Keratinocyte (primary cell): Measurements from ENCODE around the gene HIRA. TPM values are rescaled to one million over a fixed set of nuclear protein-coding genes. Genes with fewer than 3 reads are reported as not detected.

Experiments
- DNase-seq: peaks from one replicate; pipeline ENCODE4 v3.0.0-alpha.2; 2011; ENCODE audit warnings: low read depth, missing footprints, low spot score
- FAIRE-seq: peaks from 2 replicates; lab custom pipeline; 2011; peaks lifted over from hg19 to GRCh38; lab: Jason Lieb, UNC
- H2AFZ ChIP-seq: 2 replicates; pipeline ENCODE4 v1.6.0; 2012; ENCODE audit warnings: low read length, control low read depth, inconsistent platforms; ENCODE audit not compliant: control insufficient read depth
- H3K27ac ChIP-seq: 2 replicates; pipeline ENCODE4 v1.5.1; 2011; ENCODE audit warnings: low read length; ENCODE audit not compliant: control insufficient read depth, insufficient read depth
- H3K27me3 ChIP-seq: 3 replicates; pipeline ENCODE4 v1.6.0; 2011; ENCODE audit warnings: low read length; ENCODE audit not compliant: control insufficient read depth, insufficient read depth; ENCODE audit errors: extremely low read depth
- H3K36me3 ChIP-seq, 2 experiments: 2 replicates in 1 of 2; 3 replicates in 1 of 2; pipeline ENCODE4 v1.5.1; 2011; ENCODE audit warnings: low read length in 2 of 2, mild to moderate bottlenecking in 1 of 2; ENCODE audit not compliant: control insufficient read depth in 2 of 2, insufficient read depth in 2 of 2; ENCODE audit errors: extremely low read depth in 1 of 2
- H3K4me1 ChIP-seq: 3 replicates; pipeline ENCODE4 v1.5.1; 2011; ENCODE audit warnings: low read length; ENCODE audit not compliant: control insufficient read depth, insufficient read depth; ENCODE audit errors: extremely low read depth
- H3K4me2 ChIP-seq: 3 replicates; pipeline ENCODE4 v1.6.0; 2011; ENCODE audit warnings: low read depth, low read length; ENCODE audit not compliant: control insufficient read depth, insufficient read depth; ENCODE audit errors: extremely low read depth
- H3K4me3 ChIP-seq, 3 experiments: fragments of 200-600 bp in 1 of 3; sonication (generic) in 1 of 3; 2 replicates in 2 of 3; 3 replicates in 1 of 3; pipeline ENCODE4 v1.5.1; 2011 to 2016; ENCODE audit warnings: low read length in 3 of 3, mild to moderate bottlenecking in 3 of 3, control low read depth in 2 of 3, inconsistent platforms in 1 of 3, low read depth in 1 of 3, mixed read lengths in 1 of 3, mixed run types in 1 of 3, moderate library complexity in 1 of 3; ENCODE audit not compliant: control insufficient read depth in 2 of 3, insufficient read depth in 2 of 3; ENCODE audit errors: extremely low read depth in 1 of 3
- H3K79me2 ChIP-seq: 2 replicates; pipeline ENCODE4 v1.6.0; 2012; ENCODE audit warnings: low read length; ENCODE audit not compliant: control insufficient read depth, insufficient read depth
- H3K9ac ChIP-seq: 3 replicates; pipeline ENCODE4 v1.6.0; 2011; ENCODE audit warnings: low read length; ENCODE audit not compliant: control insufficient read depth, insufficient read depth; ENCODE audit errors: extremely low read depth
- H3K9me1 ChIP-seq: 3 replicates; pipeline ENCODE4 v1.6.0; 2011; ENCODE audit warnings: low read length; ENCODE audit not compliant: control insufficient read depth, insufficient read depth; ENCODE audit errors: extremely low read depth
- H3K9me3 ChIP-seq: 2 replicates; pipeline ENCODE4 v1.5.1; 2012; ENCODE audit warnings: low read depth, low read length; ENCODE audit not compliant: control insufficient read depth
- H4K20me1 ChIP-seq: 3 replicates; pipeline ENCODE4 v1.6.0; 2011; ENCODE audit warnings: low read length; ENCODE audit not compliant: control insufficient read depth, insufficient read depth; ENCODE audit errors: extremely low read depth
- EZH2 ChIP-seq: IDR thresholded peaks from one replicate; pipeline ENCODE4 v1.6.1; 2012; ENCODE audit warnings: inconsistent platforms, mild to moderate bottlenecking, low read length, moderate library complexity
- dilution Hi-C: fragments of 300-500 bp; cut with MboI; formaldehyde crosslinking; loops from one replicate; pipeline ENCODE4 v1.7.0; 2020; ENCODE audit warnings: low sequenced_read_pairs; ENCODE audit not compliant: extremely low pct_ligation_motif_present
- polyA plus RNA-seq, 5 experiments: library from polyadenylated mRNA; depleted of rRNA in 3 of 5; stranded (reverse) in 3 of 5; stranded (forward) in 1 of 5; unstranded in 1 of 5; fragments of >200 nt; gene quantifications; 1 replicate in 1 of 5; 2 replicates in 3 of 5; 3 replicates in 1 of 5; pipeline versions ENCODE4 v1.2.1 to v1.2.3, GENCODE V29; 2011 to 2012; ENCODE audit warnings: missing spikeins in 2 of 5, low read depth in 1 of 5, low replicate concordance in 1 of 5
- TF ChIP-seq, protein P1 (sequence below), 3 experiments: IDR thresholded peaks in 1 of 3; conservative IDR thresholded peaks in 1 of 3; optimal IDR thresholded peaks in 1 of 3; 2 replicates in 2 of 3; 3 replicates in 1 of 3; pipeline versions ENCODE3 to v1.5.1; 2011; ENCODE audit warnings: low read length in 3 of 3, mild to moderate bottlenecking in 3 of 3, moderate library complexity in 2 of 3, control low read depth in 1 of 3, inconsistent platforms in 1 of 3; ENCODE audit not compliant: insufficient read depth in 2 of 3; ENCODE audit errors: extremely low read depth in 1 of 3

HIRA gene
- polyA plus RNA-seq, 1 donor (not counting 4 experiments of a cell fraction or from before 2014, with no cell fraction given) = 16.7 TPM

DNA sequence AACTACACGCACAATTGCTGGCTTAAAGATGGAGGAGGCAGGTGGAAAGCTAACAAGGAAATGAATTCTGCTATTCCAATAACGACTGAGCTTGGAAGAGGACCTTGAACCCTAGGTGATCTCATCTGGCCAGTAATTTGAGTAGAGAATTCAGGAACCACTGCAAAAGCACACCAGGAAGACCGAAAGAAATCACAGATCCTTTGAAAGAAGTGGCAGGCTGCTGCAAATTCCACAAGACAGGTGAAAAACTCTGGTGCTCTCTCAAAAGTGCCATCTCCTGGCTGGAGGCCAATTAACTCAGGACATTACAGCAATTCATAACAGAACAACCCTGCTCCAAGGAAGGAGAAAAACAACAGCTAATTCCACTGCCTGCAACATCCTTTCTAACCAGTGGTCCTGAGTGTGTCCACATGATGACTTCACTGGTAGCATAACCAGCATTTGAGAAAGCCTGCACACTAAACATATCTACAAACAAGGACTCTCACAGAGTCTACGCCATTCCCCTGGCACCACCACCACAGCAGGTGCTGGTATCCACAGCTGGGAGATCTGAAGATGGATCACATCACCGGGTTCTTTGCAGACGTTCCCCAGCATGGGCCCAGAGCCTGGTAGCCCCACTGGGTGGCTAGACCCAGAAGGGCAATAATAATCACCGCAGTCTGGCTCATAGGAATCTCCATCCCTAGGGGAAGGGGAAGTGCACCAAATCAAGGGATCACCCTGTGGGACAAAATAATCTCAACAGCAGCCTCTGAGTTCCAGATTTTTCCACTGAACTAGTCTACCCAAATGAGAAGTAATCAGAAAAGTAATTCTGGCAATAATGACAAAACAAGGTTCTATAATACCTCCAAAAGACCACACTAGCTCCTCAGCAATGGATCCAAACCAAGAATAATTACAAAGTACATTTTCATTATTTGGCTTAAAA, 95.1 kb downstream of the HIRA start:
- H3K27ac ChIP-seq = no peak overlapping the region
- no peaks in the 10 kb centered on the region for H4K20me1 ChIP-seq
- no peaks in the 10 kb centered on the region for H3K27me3 ChIP-seq
- H3K9me3 ChIP-seq = no peaks in the 10 kb centered on the region
- TF ChIP-seq EZH2 = no peak
- TF ChIP-seq, protein P1, sequence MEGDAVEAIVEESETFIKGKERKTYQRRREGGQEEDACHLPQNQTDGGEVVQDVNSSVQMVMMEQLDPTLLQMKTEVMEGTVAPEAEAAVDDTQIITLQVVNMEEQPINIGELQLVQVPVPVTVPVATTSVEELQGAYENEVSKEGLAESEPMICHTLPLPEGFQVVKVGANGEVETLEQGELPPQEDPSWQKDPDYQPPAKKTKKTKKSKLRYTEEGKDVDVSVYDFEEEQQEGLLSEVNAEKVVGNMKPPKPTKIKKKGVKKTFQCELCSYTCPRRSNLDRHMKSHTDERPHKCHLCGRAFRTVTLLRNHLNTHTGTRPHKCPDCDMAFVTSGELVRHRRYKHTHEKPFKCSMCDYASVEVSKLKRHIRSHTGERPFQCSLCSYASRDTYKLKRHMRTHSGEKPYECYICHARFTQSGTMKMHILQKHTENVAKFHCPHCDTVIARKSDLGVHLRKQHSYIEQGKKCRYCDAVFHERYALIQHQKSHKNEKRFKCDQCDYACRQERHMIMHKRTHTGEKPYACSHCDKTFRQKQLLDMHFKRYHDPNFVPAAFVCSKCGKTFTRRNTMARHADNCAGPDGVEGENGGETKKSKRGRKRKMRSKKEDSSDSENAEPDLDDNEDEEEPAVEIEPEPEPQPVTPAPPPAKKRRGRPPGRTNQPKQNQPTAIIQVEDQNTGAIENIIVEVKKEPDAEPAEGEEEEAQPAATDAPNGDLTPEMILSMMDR (optimal IDR thresholded peaks at IDR 0.05 in 1 of 3, IDR thresholded peaks at IDR 0.05 in 1 of 3, conservative IDR thresholded peaks at IDR 0.05 in 1 of 3; ENCODE audit: extremely low read depth in 1 of 3, insufficient read depth in 2 of 3, low read length in 3 of 3) = no peak
- dilution Hi-C loops = no loop called here
- H3K36me3 ChIP-seq = peaks cover 4 to 6% of the 10 kb centered on the region in 2 experiments
- no peak overlapping the region for H3K4me3 ChIP-seq
- H3K4me1 ChIP-seq = no peaks in the 10 kb centered on the region
- no peaks in the 10 kb centered on the region for H3K9me1 ChIP-seq
- H3K79me2 ChIP-seq = no peaks in the 10 kb centered on the region
- no peak for FAIRE-seq
- no peak for DNase-seq
- H3K9ac ChIP-seq = no peak overlapping the region
- H2AFZ ChIP-seq = no peak overlapping the region
- no peak overlapping the region for H3K4me2 ChIP-seq

DNA sequence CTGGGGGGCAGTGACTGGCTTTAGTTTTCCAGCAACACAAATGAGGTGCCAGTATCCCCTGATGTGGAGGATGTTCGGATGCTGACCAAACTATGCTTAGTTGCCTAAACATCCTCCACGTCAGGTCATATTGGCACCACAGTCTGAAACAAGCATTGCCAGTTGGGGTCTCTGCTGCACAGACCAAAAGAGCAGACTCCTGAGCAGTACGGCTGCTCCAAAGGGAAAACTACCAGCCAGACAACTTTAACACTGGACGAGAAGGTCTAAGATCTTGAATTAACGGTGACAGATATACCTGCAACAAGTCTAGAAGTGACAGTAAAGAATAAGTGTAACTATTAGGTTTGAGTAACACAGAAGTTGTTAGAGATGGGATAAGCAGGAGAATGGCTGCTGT, 99.6 kb downstream of the HIRA start:
- Histone ChIP-seq H3K79me2 (no peaks in the 10 kb centered on the region), H3K4me2 (no peak overlapping the region), H2AFZ (no peak overlapping the region), H3K27me3 (no peaks in the 10 kb centered on the region), H3K9me3 (no peaks in the 10 kb centered on the region), H3K4me3 (no peak overlapping the region), H3K27ac (no peak overlapping the region), H3K9me1 (no peaks in the 10 kb centered on the region), H3K36me3 (peaks cover 18 to 21% of the 10 kb centered on the region in 2 experiments), H3K9ac (no peak overlapping the region), H4K20me1 (no peaks in the 10 kb centered on the region), H3K4me1 (no peaks in the 10 kb centered on the region)
- DNase-seq (no peak), FAIRE-seq (no peak)
- TF ChIP-seq EZH2 = no peak
- TF ChIP-seq, protein P1 (optimal IDR thresholded peaks at IDR 0.05 in 1 of 3, IDR thresholded peaks at IDR 0.05 in 1 of 3, conservative IDR thresholded peaks at IDR 0.05 in 1 of 3; ENCODE audit: extremely low read depth in 1 of 3, insufficient read depth in 2 of 3, low read length in 3 of 3) = no peak
- dilution Hi-C loops = no loop called here
